ENCODE results near the gene SNX9. TPM values are rescaled to one million over a fixed set of nuclear protein-coding genes. Genes with fewer than 3 reads are reported as not detected.
"Not testable (repeated sequence)": the region's sequence is repeated elsewhere in the genome, so short reads cannot be mapped to it uniquely, and the experiment has no call there.

Gene SNX9
- total RNA-seq, 1 experiment from 2014 or later = 33.1 TPM

DNA sequence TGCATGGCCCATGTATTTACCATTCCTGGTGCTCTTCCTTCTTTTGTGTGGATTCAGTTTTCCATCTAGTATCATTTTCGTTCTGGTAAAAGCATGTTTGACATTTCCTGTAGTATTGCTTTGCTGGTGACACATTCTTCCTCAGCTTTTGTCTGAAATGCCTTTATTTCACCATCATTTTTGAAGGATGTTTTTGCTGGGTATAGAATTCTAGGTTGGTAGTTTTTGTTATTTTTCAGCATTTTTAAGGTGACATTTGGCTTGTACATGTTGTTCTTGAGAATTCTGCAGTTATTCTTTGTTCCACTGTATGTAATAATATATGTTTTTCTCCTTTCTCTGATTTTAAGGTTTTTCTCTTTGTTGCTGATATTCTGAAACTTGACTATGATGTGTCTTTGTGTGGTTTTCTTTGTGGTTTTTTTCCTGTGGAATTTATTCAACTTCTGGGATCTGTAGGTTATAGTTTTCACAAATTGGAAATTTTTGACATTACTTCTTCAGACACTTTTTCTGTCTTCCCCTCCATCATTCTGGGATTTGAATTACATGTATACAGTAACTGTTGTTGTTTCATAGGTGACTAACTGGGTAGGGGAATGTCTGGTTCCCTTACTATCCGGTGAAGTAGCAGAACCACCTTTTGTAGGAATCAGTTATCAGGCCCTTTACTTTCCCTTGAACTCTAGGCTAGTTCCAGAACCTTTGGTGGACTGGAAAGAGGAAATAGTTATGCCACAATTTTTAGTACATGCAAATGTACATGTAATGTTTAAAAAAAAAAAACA is 30.2 kb downstream of the SNX9 start:
- Mint-ChIP-seq H3K36me3 (ENCODE audit: insufficient read depth, unreplicated experiment) (no peaks in the 10 kb centered on the region), H3K27ac (ENCODE audit: low read depth, unreplicated experiment) (no peak overlapping the region), H3K4me1 (ENCODE audit: insufficient read depth, unreplicated experiment) (peaks cover 19% of the 10 kb centered on the region), H3K9me3 (ENCODE audit: unreplicated experiment) (peaks cover 9% of the 10 kb centered on the region), H3K4me3 (ENCODE audit: unreplicated experiment) (no peak overlapping the region), H3K27me3 (ENCODE audit: insufficient read depth, unreplicated experiment) (no peaks in the 10 kb centered on the region)
- POLR2A ChIA-PET = interaction anchor here (0.6 to 1.0 kb wide), 2 partner anchors 20 to 317 kb away, joined by 3 to 4 read pairs; no protein-coding TSS in a partner anchor
- DNase-seq (ENCODE audit: unreplicated experiment) = no peak
- BruUV-seq (replicated peaks) = no TSS peak
- intact Hi-C loops (cut with micrococcal nuclease) = no loop called here
- TF ChIP-seq, protein P1, sequence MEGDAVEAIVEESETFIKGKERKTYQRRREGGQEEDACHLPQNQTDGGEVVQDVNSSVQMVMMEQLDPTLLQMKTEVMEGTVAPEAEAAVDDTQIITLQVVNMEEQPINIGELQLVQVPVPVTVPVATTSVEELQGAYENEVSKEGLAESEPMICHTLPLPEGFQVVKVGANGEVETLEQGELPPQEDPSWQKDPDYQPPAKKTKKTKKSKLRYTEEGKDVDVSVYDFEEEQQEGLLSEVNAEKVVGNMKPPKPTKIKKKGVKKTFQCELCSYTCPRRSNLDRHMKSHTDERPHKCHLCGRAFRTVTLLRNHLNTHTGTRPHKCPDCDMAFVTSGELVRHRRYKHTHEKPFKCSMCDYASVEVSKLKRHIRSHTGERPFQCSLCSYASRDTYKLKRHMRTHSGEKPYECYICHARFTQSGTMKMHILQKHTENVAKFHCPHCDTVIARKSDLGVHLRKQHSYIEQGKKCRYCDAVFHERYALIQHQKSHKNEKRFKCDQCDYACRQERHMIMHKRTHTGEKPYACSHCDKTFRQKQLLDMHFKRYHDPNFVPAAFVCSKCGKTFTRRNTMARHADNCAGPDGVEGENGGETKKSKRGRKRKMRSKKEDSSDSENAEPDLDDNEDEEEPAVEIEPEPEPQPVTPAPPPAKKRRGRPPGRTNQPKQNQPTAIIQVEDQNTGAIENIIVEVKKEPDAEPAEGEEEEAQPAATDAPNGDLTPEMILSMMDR (IDR thresholded peaks at IDR 0.05; ENCODE audit: unreplicated experiment) = no peak
- CTCF ChIA-PET = interaction anchor here (1.5 kb wide), 1 partner anchor 96 kb away, joined by 10 read pairs; no protein-coding TSS in a partner anchor

- Mint-ChIP-seq H3K27ac (ENCODE audit: low read depth, unreplicated experiment) (no peak overlapping the region), H3K27me3 (ENCODE audit: insufficient read depth, unreplicated experiment) (no peaks in the 10 kb centered on the region), H3K4me1 (ENCODE audit: insufficient read depth, unreplicated experiment) (peaks cover 13% of the 10 kb centered on the region), H3K36me3 (ENCODE audit: insufficient read depth, unreplicated experiment) (no peaks in the 10 kb centered on the region), H3K4me3 (ENCODE audit: unreplicated experiment) (no peak overlapping the region), H3K9me3 (ENCODE audit: unreplicated experiment) (peaks cover 9% of the 10 kb centered on the region)
- DNase-seq (ENCODE audit: unreplicated experiment) = no peak
- no TSS peak for BruUV-seq (replicated peaks)
- POLR2A ChIA-PET = interaction anchor here (0.6 kb wide), 1 partner anchor 318 kb away, joined by 3 read pairs; no protein-coding TSS in a partner anchor
- TF ChIP-seq, protein P1 (IDR thresholded peaks at IDR 0.05; ENCODE audit: unreplicated experiment) = no peak
- CTCF ChIA-PET = interaction anchor here (1.5 kb wide), 1 partner anchor 97 kb away, joined by 10 read pairs; no protein-coding TSS in a partner anchor
- intact Hi-C loops (cut with micrococcal nuclease) = no loop called here
Observed at GRCh38 chr6:157853902-157854502, 31.0 kb downstream of the SNX9 start.

GRCh38 chr6:157855325-157855724 is 32.3 kb downstream of the SNX9 start:
- H3K4me1 Mint-ChIP-seq (ENCODE audit: insufficient read depth, unreplicated experiment) = peaks cover under 1% of the 10 kb centered on the region
- ChIA-PET POLR2A (no interaction called here), CTCF (no interaction called here)
- no peaks in the 10 kb centered on the region for H3K27me3 Mint-ChIP-seq (ENCODE audit: insufficient read depth, unreplicated experiment)
- BruUV-seq (replicated peaks) = no TSS peak
- H3K4me3 Mint-ChIP-seq (ENCODE audit: unreplicated experiment) = no peak overlapping the region
- intact Hi-C loops (cut with micrococcal nuclease) = no loop called here
- TF ChIP-seq, protein P1 (IDR thresholded peaks at IDR 0.05; ENCODE audit: unreplicated experiment) = no peak
- no peak overlapping the region for H3K27ac Mint-ChIP-seq (ENCODE audit: low read depth, unreplicated experiment)
- peaks cover 9% of the 10 kb centered on the region for H3K9me3 Mint-ChIP-seq (ENCODE audit: unreplicated experiment)
- DNase-seq (ENCODE audit: unreplicated experiment) = no peak
- H3K36me3 Mint-ChIP-seq (ENCODE audit: insufficient read depth, unreplicated experiment) = no peaks in the 10 kb centered on the region

- BruUV-seq (replicated peaks); intact Hi-C loops (cut with micrococcal nuclease); H3K4me1 Mint-ChIP-seq (ENCODE audit: insufficient read depth, unreplicated experiment); H3K27me3 Mint-ChIP-seq (ENCODE audit: insufficient read depth, unreplicated experiment); H3K4me3 Mint-ChIP-seq (ENCODE audit: unreplicated experiment); H3K27ac Mint-ChIP-seq (ENCODE audit: low read depth, unreplicated experiment); H3K9me3 Mint-ChIP-seq (ENCODE audit: unreplicated experiment); H3K36me3 Mint-ChIP-seq (ENCODE audit: insufficient read depth, unreplicated experiment); POLR2A ChIA-PET; DNase-seq (ENCODE audit: unreplicated experiment): not testable (repeated sequence)
- CTCF ChIA-PET = interaction anchor here (1.6 kb wide), 1 partner anchor 99 kb away, joined by 4 read pairs; no protein-coding TSS in a partner anchor
Observed at GRCh38 chr6:157855804-157856203, 32.8 kb downstream of the SNX9 start.

GRCh38 chr6:157858664-157859063 is 35.6 kb downstream of the SNX9 start:
- H3K27ac Mint-ChIP-seq (ENCODE audit: low read depth, unreplicated experiment); intact Hi-C loops (cut with micrococcal nuclease); H3K9me3 Mint-ChIP-seq (ENCODE audit: unreplicated experiment); BruUV-seq (replicated peaks); H3K27me3 Mint-ChIP-seq (ENCODE audit: insufficient read depth, unreplicated experiment); DNase-seq (ENCODE audit: unreplicated experiment); H3K36me3 Mint-ChIP-seq (ENCODE audit: insufficient read depth, unreplicated experiment); H3K4me3 Mint-ChIP-seq (ENCODE audit: unreplicated experiment); CTCF ChIA-PET: not testable (repeated sequence)
- POLR2A ChIA-PET = interaction anchor here (0.6 kb wide), 1 partner anchor 21 kb away, joined by 3 read pairs; no protein-coding TSS in a partner anchor
- peaks cover 20% of the 10 kb centered on the region for H3K4me1 Mint-ChIP-seq (ENCODE audit: insufficient read depth, unreplicated experiment)

All from MCF 10A (cell line).